IPS-15b (cell line): ENCODE data around the gene LRRC3.

Experiments
- H3K27me3 ChIP-seq: one replicate; pipeline ENCODE4 v1.6.1; 2013; ENCODE audit warnings: low read length; ENCODE audit not compliant: control insufficient read depth, insufficient read depth
- H3K36me3 ChIP-seq: one replicate; pipeline ENCODE4 v1.6.1; 2013; ENCODE audit warnings: low read length; ENCODE audit not compliant: control insufficient read depth, insufficient read depth
- H3K4me1 ChIP-seq: one replicate; pipeline ENCODE4 v1.6.1; 2013; ENCODE audit warnings: mild to moderate bottlenecking, low read length; ENCODE audit not compliant: control insufficient read depth, insufficient read depth
- H3K4me3 ChIP-seq: one replicate; pipeline ENCODE4 v1.5.1; 2013; ENCODE audit warnings: low read depth, low read length
- H3K9ac ChIP-seq: one replicate; pipeline ENCODE4 v1.6.1; 2013; ENCODE audit warnings: low read depth, mild to moderate bottlenecking, low read length
- H3K9me3 ChIP-seq: one replicate; pipeline ENCODE4 v1.6.1; 2013; ENCODE audit warnings: mild to moderate bottlenecking, low read length; ENCODE audit not compliant: control insufficient read depth, insufficient read depth

LRRC3 gene

GRCh38 chr21:44426663-44427191 is 28.6 kb upstream of the LRRC3 start:
- H3K4me1 ChIP-seq, result no peaks in the 10 kb centered on the region
- no peaks in the 10 kb centered on the region for H3K27me3 ChIP-seq
- H3K9ac ChIP-seq, result no peak overlapping the region
- H3K4me3 ChIP-seq, result no peak overlapping the region
- no peaks in the 10 kb centered on the region for H3K9me3 ChIP-seq
- no peaks in the 10 kb centered on the region for H3K36me3 ChIP-seq

GRCh38 chr21:44427241-44428120 is 27.8 kb upstream of the LRRC3 start:
- H3K27me3 ChIP-seq, result no peaks in the 10 kb centered on the region
- no peak overlapping the region for H3K4me3 ChIP-seq
- no peak overlapping the region for H3K9ac ChIP-seq
- H3K36me3 ChIP-seq, result no peaks in the 10 kb centered on the region
- no peaks in the 10 kb centered on the region for H3K9me3 ChIP-seq
- H3K4me1 ChIP-seq, result no peaks in the 10 kb centered on the region

- no peak overlapping the region for H3K4me3 ChIP-seq
- no peak overlapping the region for H3K9ac ChIP-seq
- no peaks in the 10 kb centered on the region for H3K27me3 ChIP-seq
- H3K9me3 ChIP-seq, result no peaks in the 10 kb centered on the region
- no peaks in the 10 kb centered on the region for H3K4me1 ChIP-seq
- no peaks in the 10 kb centered on the region for H3K36me3 ChIP-seq
Observed at GRCh38 chr21:44428281-44428960, 26.9 kb upstream of the LRRC3 start.

GRCh38 chr21:44429894-44430293 is 25.4 kb upstream of the LRRC3 start:
- H3K4me3 ChIP-seq, result no peak overlapping the region
- H3K36me3 ChIP-seq, result no peaks in the 10 kb centered on the region
- H3K4me1 ChIP-seq, result no peaks in the 10 kb centered on the region
- H3K27me3 ChIP-seq, result no peaks in the 10 kb centered on the region
- no peak overlapping the region for H3K9ac ChIP-seq
- H3K9me3 ChIP-seq, result no peaks in the 10 kb centered on the region

DNA sequence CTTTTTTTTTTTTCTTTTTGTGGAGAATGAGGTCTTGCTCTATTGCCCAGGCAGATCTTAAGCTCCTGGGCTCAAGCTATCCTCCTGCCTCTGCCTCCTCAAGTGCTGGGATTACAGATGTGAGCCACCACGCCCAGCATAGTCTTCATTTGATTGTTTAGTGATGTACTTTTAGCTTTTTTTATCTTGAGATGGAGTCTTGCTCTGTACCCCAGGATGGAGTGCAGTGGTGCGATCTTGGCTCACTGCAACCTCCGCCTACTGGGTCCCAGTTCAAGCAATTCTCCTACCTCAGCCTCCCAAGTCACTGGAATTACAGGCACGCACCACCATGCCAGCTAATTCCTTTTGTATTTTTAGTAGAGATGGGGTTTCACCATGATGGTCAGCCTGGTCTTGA is 24.0 kb upstream of the LRRC3 start:
- no peaks in the 10 kb centered on the region for H3K9me3 ChIP-seq

DNA sequence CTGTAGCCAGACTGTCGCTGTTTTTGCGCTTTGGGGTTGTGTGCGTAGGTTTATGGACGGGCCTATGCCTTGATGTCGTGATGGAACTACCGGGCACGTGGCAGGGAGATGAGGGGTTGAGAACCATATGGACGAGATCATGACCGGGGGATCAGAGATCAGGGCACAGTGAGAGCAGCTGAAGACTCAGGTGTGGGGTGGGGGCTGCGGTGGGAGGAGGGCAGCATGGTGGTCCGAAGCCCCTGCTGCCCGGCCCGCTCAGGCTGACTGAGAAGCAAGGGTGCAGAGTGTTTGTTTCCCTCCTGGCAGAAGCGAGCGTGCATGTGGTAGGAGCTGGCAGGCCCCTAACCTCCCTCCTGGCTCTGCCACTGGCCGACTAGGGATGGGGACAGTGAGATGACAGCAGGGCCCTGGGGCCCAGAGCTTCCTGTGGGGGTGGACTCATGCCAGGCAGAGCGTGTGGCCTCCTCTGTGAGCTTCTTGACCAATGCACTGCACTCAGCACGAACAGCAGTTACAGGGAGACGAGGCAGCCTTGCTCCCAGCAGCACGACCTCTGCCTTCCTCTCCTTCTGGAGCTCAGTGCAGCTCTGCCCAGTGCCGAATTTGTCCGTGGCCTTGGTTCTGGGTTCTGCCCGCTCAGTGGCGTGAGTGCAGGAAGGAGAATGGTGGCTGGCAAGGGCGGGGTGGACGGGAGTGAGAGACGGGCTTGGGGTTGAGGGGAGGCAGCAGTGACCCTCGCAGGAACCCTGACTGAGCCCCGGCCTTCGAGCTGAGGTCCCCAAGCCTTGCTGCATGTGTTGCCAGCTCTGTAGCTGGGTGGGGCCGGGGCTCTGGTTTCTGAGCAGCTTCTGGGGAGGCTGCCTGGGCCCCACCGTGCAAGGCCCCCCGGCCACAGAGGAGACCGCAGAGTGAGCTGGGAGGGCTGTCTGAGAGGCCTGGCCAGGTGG is 22.2 kb upstream of the LRRC3 start:
- Histone ChIP-seq H3K27me3 (no peaks in the 10 kb centered on the region), H3K4me1 (no peaks in the 10 kb centered on the region), H3K9me3 (no peaks in the 10 kb centered on the region), H3K36me3 (no peaks in the 10 kb centered on the region), H3K4me3 (no peak overlapping the region), H3K9ac (no peak overlapping the region)

More for the DNA sequence above, 24.0 kb upstream of the LRRC3 start:
- Histone ChIP-seq H3K9ac (no peak overlapping the region), H3K4me1 (no peaks in the 10 kb centered on the region), H3K4me3 (no peak overlapping the region), H3K27me3 (no peaks in the 10 kb centered on the region), H3K36me3 (no peaks in the 10 kb centered on the region)

- H3K9ac ChIP-seq, result no peak overlapping the region
- H3K27me3 ChIP-seq, result no peaks in the 10 kb centered on the region
- H3K4me3 ChIP-seq, result no peak overlapping the region
- H3K9me3 ChIP-seq, result no peaks in the 10 kb centered on the region
- no peaks in the 10 kb centered on the region for H3K4me1 ChIP-seq
- no peaks in the 10 kb centered on the region for H3K36me3 ChIP-seq
Observed at GRCh38 chr21:44433791-44434567, 21.3 kb upstream of the LRRC3 start.

- Histone ChIP-seq H3K9ac (no peak overlapping the region), H3K27me3 (no peaks in the 10 kb centered on the region), H3K36me3 (no peaks in the 10 kb centered on the region), H3K9me3 (no peaks in the 10 kb centered on the region), H3K4me3 (no peak overlapping the region), H3K4me1 (no peaks in the 10 kb centered on the region)
Observed at GRCh38 chr21:44434568-44434925, 20.8 kb upstream of the LRRC3 start.

DNA sequence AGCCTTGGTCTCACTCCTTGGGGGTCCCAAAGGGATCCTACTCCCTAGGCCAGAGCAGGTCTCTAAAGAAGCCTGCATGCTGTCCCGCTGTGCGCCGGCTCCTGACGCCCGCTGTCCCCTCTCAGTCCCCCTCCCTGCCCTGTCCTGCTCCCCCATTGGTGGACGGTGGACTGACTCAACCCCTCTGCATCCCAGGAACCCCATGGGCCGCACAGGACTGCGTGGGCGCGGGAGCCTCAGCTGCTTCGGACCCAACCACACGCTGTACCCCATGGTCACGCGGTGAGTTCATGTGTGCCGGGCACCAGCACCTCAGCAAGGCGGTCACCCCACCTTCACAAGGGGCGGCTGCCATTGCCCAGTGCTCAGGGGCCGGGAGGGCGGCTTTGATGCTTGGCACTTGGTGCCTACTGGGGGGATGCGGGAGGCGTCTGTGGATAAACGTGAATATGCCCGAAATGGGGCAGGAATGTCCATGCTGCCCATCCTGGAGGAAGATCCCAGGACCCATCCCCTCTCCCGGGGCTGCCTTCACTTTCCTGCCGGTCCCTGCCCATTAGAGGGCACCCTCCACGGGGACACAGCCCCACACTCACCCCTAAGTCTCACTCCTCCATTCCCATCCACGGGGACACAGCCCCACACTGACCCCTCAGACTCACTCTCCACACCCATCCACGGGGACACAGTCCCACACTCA is 20.2 kb upstream of the LRRC3 start:
- Histone ChIP-seq H3K27me3 (no peaks in the 10 kb centered on the region), H3K9me3 (no peaks in the 10 kb centered on the region)

GRCh38 chr21:44436111-44436611 is 19.1 kb upstream of the LRRC3 start:
- Histone ChIP-seq H3K27me3 (no peaks in the 10 kb centered on the region), H3K9ac (no peak overlapping the region), H3K4me1 (no peaks in the 10 kb centered on the region), H3K9me3 (no peaks in the 10 kb centered on the region), H3K4me3 (no peak overlapping the region), H3K36me3 (no peaks in the 10 kb centered on the region)

More for the DNA sequence above, 20.2 kb upstream of the LRRC3 start:
- Histone ChIP-seq H3K36me3 (no peaks in the 10 kb centered on the region), H3K4me1 (no peaks in the 10 kb centered on the region), H3K9ac (no peak overlapping the region), H3K4me3 (no peak overlapping the region)
